ENCODE data around the gene NSG1.
"Not testable (repeated sequence)": the region's sequence is repeated elsewhere in the genome, so short reads cannot be mapped to it uniquely, and the experiment has no call there.

Gene NSG1

DNA sequence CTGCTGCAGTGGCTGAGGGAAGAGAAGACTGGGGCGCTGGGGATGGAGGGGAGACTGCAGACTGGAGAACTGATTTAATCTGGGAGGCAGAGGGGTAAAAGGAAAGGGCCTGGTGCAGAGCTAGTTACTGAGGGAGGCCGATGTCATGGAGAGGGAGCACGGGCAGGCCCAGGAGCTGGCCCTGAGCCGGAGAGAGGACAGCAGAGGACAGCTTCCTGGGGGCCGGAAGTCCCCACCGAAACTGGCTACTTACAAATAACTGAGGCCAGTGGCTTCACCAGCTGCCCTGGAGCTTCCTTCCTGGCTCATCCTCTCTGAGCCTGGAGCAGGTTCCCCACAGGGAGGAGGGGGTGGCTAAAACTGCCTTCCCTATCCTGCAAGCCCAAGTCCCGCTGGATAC is 26.9 kb downstream of the NSG1 start:
- H3K9ac ChIP-seq (ENCODE audit: low read length), result no peak overlapping the region
- H3K27ac ChIP-seq (ENCODE audit: low read depth, low read length), result no peak overlapping the region
- no peaks in the 10 kb centered on the region for H3K4me1 ChIP-seq (ENCODE audit: insufficient read depth, low read length)
- no peaks in the 10 kb centered on the region for H3K27me3 ChIP-seq (ENCODE audit: control insufficient read depth in 1 of 2, insufficient read depth in 2 of 2, low read length in 2 of 2)
- H3K4me3 ChIP-seq (ENCODE audit: low read depth in 1 of 2, low read length in 2 of 2), result no peak overlapping the region
- no peaks in the 10 kb centered on the region for H3K9me3 ChIP-seq (ENCODE audit: low read length)
- H3K36me3 ChIP-seq (ENCODE audit: insufficient read depth, low read length), result peaks cover 6% of the 10 kb centered on the region

- Histone ChIP-seq H3K27me3 (ENCODE audit: control insufficient read depth in 1 of 2, insufficient read depth in 2 of 2, low read length in 2 of 2) (no peaks in the 10 kb centered on the region), H3K9ac (ENCODE audit: low read length) (no peak overlapping the region), H3K4me1 (ENCODE audit: insufficient read depth, low read length) (no peaks in the 10 kb centered on the region), H3K9me3 (ENCODE audit: low read length) (no peaks in the 10 kb centered on the region), H3K27ac (ENCODE audit: low read depth, low read length) (no peak overlapping the region), H3K36me3 (ENCODE audit: insufficient read depth, low read length) (peaks cover 19% of the 10 kb centered on the region), H3K4me3 (ENCODE audit: low read depth in 1 of 2, low read length in 2 of 2) (no peak overlapping the region)
Observed at GRCh38 chr4:4415107-4415805, 28.4 kb downstream of the NSG1 start.

- H3K36me3 ChIP-seq (ENCODE audit: insufficient read depth, low read length), result peaks cover 27% of the 10 kb centered on the region
- no peak overlapping the region for H3K27ac ChIP-seq (ENCODE audit: low read depth, low read length)
- H3K4me1 ChIP-seq (ENCODE audit: insufficient read depth, low read length), result no peaks in the 10 kb centered on the region
- no peaks in the 10 kb centered on the region for H3K9me3 ChIP-seq (ENCODE audit: low read length)
- no peak overlapping the region for H3K4me3 ChIP-seq (ENCODE audit: low read depth in 1 of 2, low read length in 2 of 2)
- H3K9ac ChIP-seq (ENCODE audit: low read length), result no peak overlapping the region
- H3K27me3 ChIP-seq (ENCODE audit: control insufficient read depth in 1 of 2, insufficient read depth in 2 of 2, low read length in 2 of 2), result no peaks in the 10 kb centered on the region
Observed at GRCh38 chr4:4415806-4416805, 29.2 kb downstream of the NSG1 start.

DNA sequence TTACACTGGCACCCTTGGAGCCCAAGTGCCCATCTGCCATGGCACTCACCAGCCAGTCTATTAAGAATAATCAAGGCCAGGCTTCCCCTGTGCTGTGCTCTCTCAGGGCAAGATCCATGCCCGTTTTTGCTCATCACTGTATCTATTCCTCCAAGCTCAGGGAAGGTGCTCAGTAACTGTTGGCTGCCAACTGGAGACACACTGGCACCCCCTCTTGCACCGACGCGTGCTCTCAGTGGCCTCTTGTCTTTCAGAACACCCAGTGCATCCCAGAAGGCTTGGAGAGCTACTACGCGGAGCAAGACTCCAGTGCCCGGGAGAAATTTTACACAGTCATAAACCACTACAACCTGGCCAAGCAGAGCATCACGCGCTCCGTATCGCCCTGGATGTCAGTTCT is 30.1 kb downstream of the NSG1 start:
- Histone ChIP-seq H3K9me3 (ENCODE audit: low read length) (no peaks in the 10 kb centered on the region), H3K27me3 (ENCODE audit: control insufficient read depth in 1 of 2, insufficient read depth in 2 of 2, low read length in 2 of 2) (no peaks in the 10 kb centered on the region), H3K4me3 (ENCODE audit: low read depth in 1 of 2, low read length in 2 of 2) (no peak overlapping the region), H3K4me1 (ENCODE audit: insufficient read depth, low read length) (no peaks in the 10 kb centered on the region), H3K27ac (ENCODE audit: low read depth, low read length) (no peak overlapping the region), H3K9ac (ENCODE audit: low read length) (no peak overlapping the region), H3K36me3 (ENCODE audit: insufficient read depth, low read length) (peaks cover 28% of the 10 kb centered on the region)

- H3K27ac ChIP-seq (ENCODE audit: low read depth, low read length), result no peak overlapping the region
- H3K4me1 ChIP-seq (ENCODE audit: insufficient read depth, low read length), result no peaks in the 10 kb centered on the region
- peaks cover 28% of the 10 kb centered on the region for H3K36me3 ChIP-seq (ENCODE audit: insufficient read depth, low read length)
- no peaks in the 10 kb centered on the region for H3K9me3 ChIP-seq (ENCODE audit: low read length)
- no peak overlapping the region for H3K4me3 ChIP-seq (ENCODE audit: low read depth in 1 of 2, low read length in 2 of 2)
- H3K27me3 ChIP-seq (ENCODE audit: control insufficient read depth in 1 of 2, insufficient read depth in 2 of 2, low read length in 2 of 2), result no peaks in the 10 kb centered on the region
- H3K9ac ChIP-seq (ENCODE audit: low read length), result no peak overlapping the region
Observed at GRCh38 chr4:4417886-4418285, 31.0 kb downstream of the NSG1 start.

DNA sequence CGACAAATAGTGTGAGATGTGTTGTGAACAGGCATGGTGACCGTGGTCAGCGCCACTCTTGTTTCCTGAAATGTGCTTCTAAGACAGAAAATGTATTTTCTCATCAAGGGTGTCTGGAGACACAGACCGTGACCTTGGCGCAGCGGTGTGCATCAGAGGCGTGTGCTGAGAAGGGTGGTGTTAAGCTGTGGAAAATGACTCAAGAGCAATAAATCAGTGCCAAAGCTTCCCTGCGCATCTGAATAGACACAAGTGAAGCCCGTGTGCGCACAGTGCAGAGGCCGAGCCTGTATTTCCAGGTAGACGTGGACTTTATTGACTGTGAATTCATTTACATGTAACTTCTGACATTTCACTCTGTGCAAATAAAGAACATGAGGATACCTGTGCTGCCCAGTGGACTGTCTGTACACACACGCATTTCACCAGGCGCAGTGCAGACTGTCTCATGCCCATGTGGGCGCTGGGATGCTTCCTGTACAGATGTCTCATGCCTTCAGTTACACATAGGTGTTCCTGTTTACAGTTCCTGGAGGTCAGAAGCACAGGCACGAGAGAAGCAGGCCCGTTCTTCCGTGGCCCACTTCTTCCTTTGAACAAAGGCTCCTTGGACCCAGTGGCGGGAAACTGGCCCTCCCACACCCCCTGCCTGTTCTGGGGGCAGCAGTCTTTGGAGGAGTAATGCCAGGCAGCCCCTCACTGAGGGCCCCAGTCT is 31.9 kb downstream of the NSG1 start:
- H3K27ac ChIP-seq (ENCODE audit: low read depth, low read length), result no peak overlapping the region
- no peak overlapping the region for H3K4me3 ChIP-seq (ENCODE audit: low read depth in 1 of 2, low read length in 2 of 2)
- peaks cover 36% of the 10 kb centered on the region for H3K36me3 ChIP-seq (ENCODE audit: insufficient read depth, low read length)
- no peaks in the 10 kb centered on the region for H3K27me3 ChIP-seq (ENCODE audit: control insufficient read depth in 1 of 2, insufficient read depth in 2 of 2, low read length in 2 of 2)
- H3K9ac ChIP-seq (ENCODE audit: low read length), result no peak overlapping the region
- no peaks in the 10 kb centered on the region for H3K9me3 ChIP-seq (ENCODE audit: low read length)
- no peaks in the 10 kb centered on the region for H3K4me1 ChIP-seq (ENCODE audit: insufficient read depth, low read length)

- H3K4me3 ChIP-seq (ENCODE audit: low read depth in 1 of 2, low read length in 2 of 2), result no peak overlapping the region
- no peak overlapping the region for H3K27ac ChIP-seq (ENCODE audit: low read depth, low read length)
- no peaks in the 10 kb centered on the region for H3K9me3 ChIP-seq (ENCODE audit: low read length)
- no peaks in the 10 kb centered on the region for H3K27me3 ChIP-seq (ENCODE audit: control insufficient read depth in 1 of 2, insufficient read depth in 2 of 2, low read length in 2 of 2)
- peaks cover 37% of the 10 kb centered on the region for H3K36me3 ChIP-seq (ENCODE audit: insufficient read depth, low read length)
- H3K4me1 ChIP-seq (ENCODE audit: insufficient read depth, low read length), result no peaks in the 10 kb centered on the region
- no peak overlapping the region for H3K9ac ChIP-seq (ENCODE audit: low read length)
Observed at GRCh38 chr4:4419896-4420295, 33.0 kb downstream of the NSG1 start.

- no peak overlapping the region for H3K27ac ChIP-seq (ENCODE audit: low read depth, low read length)
- H3K27me3 ChIP-seq (ENCODE audit: control insufficient read depth in 1 of 2, insufficient read depth in 2 of 2, low read length in 2 of 2), result no peaks in the 10 kb centered on the region
- peaks cover 37% of the 10 kb centered on the region for H3K36me3 ChIP-seq (ENCODE audit: insufficient read depth, low read length)
- no peak overlapping the region for H3K9ac ChIP-seq (ENCODE audit: low read length)
- H3K9me3 ChIP-seq (ENCODE audit: low read length), result no peaks in the 10 kb centered on the region
- H3K4me1 ChIP-seq (ENCODE audit: insufficient read depth, low read length), result no peaks in the 10 kb centered on the region
- H3K4me3 ChIP-seq (ENCODE audit: low read depth in 1 of 2, low read length in 2 of 2), result no peak overlapping the region
Observed at GRCh38 chr4:4420421-4420820, 33.5 kb downstream of the NSG1 start.

GRCh38 chr4:4421356-4421755 is 34.5 kb downstream of the NSG1 start:
- Histone ChIP-seq H3K4me3 (ENCODE audit: low read depth in 1 of 2, low read length in 2 of 2) (no peak overlapping the region), H3K4me1 (ENCODE audit: insufficient read depth, low read length) (no peaks in the 10 kb centered on the region), H3K9me3 (ENCODE audit: low read length) (no peaks in the 10 kb centered on the region), H3K36me3 (ENCODE audit: insufficient read depth, low read length) (peaks cover 37% of the 10 kb centered on the region), H3K27ac (ENCODE audit: low read depth, low read length) (no peak overlapping the region), H3K27me3 (ENCODE audit: control insufficient read depth in 1 of 2, insufficient read depth in 2 of 2, low read length in 2 of 2) (no peaks in the 10 kb centered on the region), H3K9ac (ENCODE audit: low read length) (no peak overlapping the region)

DNA sequence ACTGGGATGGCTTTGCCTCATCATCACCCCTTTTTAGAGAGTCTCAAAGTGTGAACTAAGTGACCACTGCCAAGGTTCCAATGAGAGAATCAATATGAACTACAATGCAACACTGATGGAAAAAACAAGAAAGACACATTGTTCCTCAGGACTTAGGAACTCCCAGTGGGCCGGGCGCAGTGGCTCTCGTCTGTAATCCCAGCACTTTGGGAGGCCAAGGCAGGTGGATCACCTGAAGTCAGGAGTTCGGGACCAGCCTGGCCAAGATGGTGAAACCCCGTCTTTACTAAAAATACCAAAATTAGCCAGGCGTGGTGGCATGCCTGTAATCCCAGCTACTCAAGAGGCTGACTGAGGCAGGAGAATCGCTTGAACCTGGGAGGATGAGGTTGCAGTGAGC is 35.2 kb downstream of the NSG1 start:
- H3K27ac ChIP-seq (ENCODE audit: low read depth, low read length); H3K4me3 ChIP-seq (ENCODE audit: low read depth in 1 of 2, low read length in 2 of 2); H3K27me3 ChIP-seq (ENCODE audit: control insufficient read depth in 1 of 2, insufficient read depth in 2 of 2, low read length in 2 of 2); H3K9ac ChIP-seq (ENCODE audit: low read length); H3K9me3 ChIP-seq (ENCODE audit: low read length); H3K4me1 ChIP-seq (ENCODE audit: insufficient read depth, low read length): not testable (repeated sequence)
- peaks cover 37% of the 10 kb centered on the region for H3K36me3 ChIP-seq (ENCODE audit: insufficient read depth, low read length)

DNA sequence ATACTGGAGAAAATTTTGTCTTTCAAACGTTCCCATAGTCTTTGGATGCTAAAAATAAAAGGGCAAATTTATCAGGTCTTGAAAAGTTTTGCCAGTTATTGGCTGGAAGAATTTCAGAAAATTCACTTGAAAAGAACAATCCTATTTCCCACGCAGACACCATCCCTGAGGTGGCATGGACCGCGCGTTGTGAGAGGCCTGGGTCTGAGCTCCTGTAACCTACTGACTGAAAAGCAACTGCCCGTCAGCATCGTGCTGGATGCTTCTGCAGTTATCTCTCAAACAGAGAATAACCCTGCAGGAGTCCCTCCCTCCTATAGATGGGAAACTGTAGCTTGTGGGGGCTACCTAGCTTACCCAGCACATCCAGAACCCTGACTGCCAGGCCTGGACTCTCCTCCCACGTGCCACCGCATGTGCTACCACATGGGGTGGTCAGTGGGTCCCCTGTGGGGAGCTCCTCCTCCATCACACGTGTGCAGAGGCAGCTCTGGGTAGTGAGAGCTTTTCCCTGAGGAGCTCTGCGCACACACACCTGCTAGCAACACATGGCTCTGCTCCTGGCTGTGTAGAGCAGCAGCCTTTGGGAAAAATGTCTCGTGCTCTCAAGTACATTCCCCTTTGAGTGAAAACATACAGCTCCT is 36.1 kb downstream of the NSG1 start:
- peaks cover 39% of the 10 kb centered on the region for H3K36me3 ChIP-seq (ENCODE audit: insufficient read depth, low read length)
- H3K4me1 ChIP-seq (ENCODE audit: insufficient read depth, low read length), result no peaks in the 10 kb centered on the region

More for the DNA sequence above, 36.1 kb downstream of the NSG1 start:
- no peak overlapping the region for H3K27ac ChIP-seq (ENCODE audit: low read depth, low read length)
- no peak overlapping the region for H3K4me3 ChIP-seq (ENCODE audit: low read depth in 1 of 2, low read length in 2 of 2)
- no peak overlapping the region for H3K9ac ChIP-seq (ENCODE audit: low read length)
- no peaks in the 10 kb centered on the region for H3K9me3 ChIP-seq (ENCODE audit: low read length)
- no peaks in the 10 kb centered on the region for H3K27me3 ChIP-seq (ENCODE audit: control insufficient read depth in 1 of 2, insufficient read depth in 2 of 2, low read length in 2 of 2)

Data from muscle layer of colon (tissue), 2 donors.